ENCODE measurements around the gene RILPL1. TPM values are rescaled to one million over a fixed set of nuclear protein-coding genes. Genes with fewer than 3 reads are reported as not detected.

The RILPL1 gene
- total RNA-seq, 2 experiments from 2014 or later = 2.9 TPM

- Mint-ChIP-seq H3K27me3 (no peaks in the 10 kb centered on the region), H3K9me3 (no peaks in the 10 kb centered on the region), H3K36me3 (ENCODE audit: low read depth) (no peaks in the 10 kb centered on the region), H3K27ac (no peak overlapping the region), H3K4me3 (no peak overlapping the region), H3K4me1 (ENCODE audit: low read depth) (peaks cover 23% of the 10 kb centered on the region)
- DNase-seq (no peak), ATAC-seq (no peak)
- ChIA-PET CTCF (no interaction called here), POLR2A (no interaction called here)
- intact Hi-C loops (cut with micrococcal nuclease) = no loop called here
- no peak for TF ChIP-seq CTCF (IDR thresholded peaks at IDR 0.05)
Measured at GRCh38 chr12:123478762-123479161, 54.8 kb downstream of the RILPL1 start.

- ATAC-seq (no peak), DNase-seq (no peak)
- Mint-ChIP-seq H3K4me1 (ENCODE audit: low read depth) (peaks cover 19% of the 10 kb centered on the region), H3K27ac (no peak overlapping the region), H3K27me3 (no peaks in the 10 kb centered on the region), H3K36me3 (ENCODE audit: low read depth) (no peaks in the 10 kb centered on the region), H3K9me3 (no peaks in the 10 kb centered on the region), H3K4me3 (no peak overlapping the region)
- intact Hi-C loops (cut with micrococcal nuclease) = no loop called here
- POLR2A ChIA-PET = no interaction called here
- TF ChIP-seq CTCF (IDR thresholded peaks at IDR 0.05) = no peak
- CTCF ChIA-PET = no interaction called here
Measured at GRCh38 chr12:123478069-123478468, 55.5 kb downstream of the RILPL1 start.

GRCh38 chr12:123475246-123475703 is 58.2 kb downstream of the RILPL1 start:
- ATAC-seq (no peak), DNase-seq (no peak)
- Mint-ChIP-seq H3K27ac (peak overlapping the region; percentile 82), H3K27me3 (no peaks in the 10 kb centered on the region), H3K4me3 (no peak overlapping the region), H3K9me3 (no peaks in the 10 kb centered on the region), H3K4me1 (ENCODE audit: low read depth) (peaks cover 19% of the 10 kb centered on the region), H3K36me3 (ENCODE audit: low read depth) (peaks cover 8% of the 10 kb centered on the region)
- intact Hi-C loops (cut with micrococcal nuclease) = no loop called here
- CTCF ChIA-PET = no interaction called here
- POLR2A ChIA-PET = interaction anchor here (0.6 to 3.0 kb wide), 7 partner anchors 9 to 581 kb away, joined by 3 to 12 read pairs (median 3); no protein-coding TSS in a partner anchor
- TF ChIP-seq CTCF (IDR thresholded peaks at IDR 0.05) = no peak

GRCh38 chr12:123474485-123475245 is 58.9 kb downstream of the RILPL1 start:
- ATAC-seq (peak; percentile 56), DNase-seq (no peak)
- H3K4me3 Mint-ChIP-seq = no peak overlapping the region
- peak overlapping the region; percentile 82 for H3K27ac Mint-ChIP-seq
- no peaks in the 10 kb centered on the region for H3K9me3 Mint-ChIP-seq
- TF ChIP-seq CTCF (IDR thresholded peaks at IDR 0.05) = no peak
- no peaks in the 10 kb centered on the region for H3K27me3 Mint-ChIP-seq
- ChIA-PET CTCF (no interaction called here), POLR2A (interaction anchor here (0.6 to 3.0 kb wide), 8 partner anchors 9 to 580 kb away, joined by 3 to 12 read pairs (median 3); no protein-coding TSS in a partner anchor)
- intact Hi-C loops (cut with micrococcal nuclease) = no loop called here
- H3K36me3 Mint-ChIP-seq (ENCODE audit: low read depth) = peaks cover 8% of the 10 kb centered on the region
- H3K4me1 Mint-ChIP-seq (ENCODE audit: low read depth) = peaks cover 16% of the 10 kb centered on the region

- peaks cover 8% of the 10 kb centered on the region for H3K36me3 Mint-ChIP-seq (ENCODE audit: low read depth)
- no peaks in the 10 kb centered on the region for H3K9me3 Mint-ChIP-seq
- ChIA-PET CTCF (no interaction called here), POLR2A (interaction anchor here (0.6 kb wide), 1 partner anchor 23 kb away, joined by 4 read pairs; no protein-coding TSS in a partner anchor)
- DNase-seq (no peak), ATAC-seq (no peak)
- TF ChIP-seq CTCF (IDR thresholded peaks at IDR 0.05) = no peak
- H3K27me3 Mint-ChIP-seq = no peaks in the 10 kb centered on the region
- H3K27ac Mint-ChIP-seq = no peak overlapping the region
- intact Hi-C loops (cut with micrococcal nuclease) = no loop called here
- H3K4me1 Mint-ChIP-seq (ENCODE audit: low read depth) = peaks cover 16% of the 10 kb centered on the region
- H3K4me3 Mint-ChIP-seq = no peak overlapping the region
Measured at GRCh38 chr12:123472438-123472849, 61.1 kb downstream of the RILPL1 start.

Data from activated CD8-positive, alpha-beta T cell treated with anti-CD3 and anti-CD28 coated beads for 36 hours (primary cell).